Raji (cell line): ENCODE measurements around the gene PCDH12.

Experiments used
- POLR2A ChIP-seq: IDR thresholded peaks from 2 replicates; pipeline ENCODE4 v1.6.1; 2011; ENCODE audit warnings: low read depth, low read length, control low read depth; ENCODE audit not compliant: insufficient read depth

PCDH12 gene

DNA sequence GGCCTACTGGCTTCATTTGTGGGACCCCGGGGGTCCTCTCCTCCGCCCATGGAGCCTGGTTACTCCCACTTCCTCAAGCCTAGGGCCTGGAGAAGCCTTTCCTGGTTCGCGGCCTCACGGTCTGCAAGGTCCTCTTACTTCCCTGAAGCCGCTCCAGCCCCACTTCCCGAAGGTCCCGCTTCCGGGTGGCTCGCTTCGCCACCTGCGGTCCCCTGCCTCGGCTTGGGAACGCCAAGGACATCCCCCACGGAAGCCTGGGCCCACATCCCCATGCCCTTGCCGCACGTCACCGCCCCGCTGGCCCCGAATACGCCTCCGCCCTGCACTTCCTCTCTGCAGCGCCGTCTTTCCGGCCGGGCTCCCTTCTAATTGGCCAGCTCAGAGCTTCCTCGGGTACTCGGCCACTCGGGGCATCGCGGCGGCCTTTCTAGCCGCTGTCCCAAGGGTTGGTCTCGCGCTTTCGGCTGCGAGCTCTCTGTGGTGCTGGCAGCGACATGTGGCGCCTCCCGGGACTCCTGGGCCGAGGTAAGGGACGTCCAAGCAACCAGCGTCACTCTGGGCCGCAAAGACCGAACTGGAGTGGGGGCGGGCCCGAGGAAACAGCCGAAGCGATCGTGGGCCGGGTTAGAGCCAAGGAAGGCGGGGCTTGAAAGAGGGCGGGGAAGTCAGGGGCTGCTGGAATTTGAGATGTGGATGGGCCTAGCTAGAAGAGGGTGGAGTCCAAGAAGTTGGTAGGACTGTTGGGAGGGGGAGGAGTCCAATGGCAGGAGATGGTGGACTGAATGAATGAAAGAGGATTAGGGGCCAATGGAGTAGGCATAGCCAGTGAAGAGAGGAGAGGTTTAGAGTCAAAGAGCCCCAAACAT lies 34.3 kb downstream of the PCDH12 start, which contains the start of gene DELE1:
TSS of gene DELE1 (plus strand) at position 424 of the 866 bp plus-strand sequence. CDS start at position 495, 71 bp downstream.
- TF ChIP-seq POLR2A, result peak; percentile 79

- no peak for TF ChIP-seq POLR2A
Measured at GRCh38 chr5:141920771-141921170, 37.2 kb downstream of the PCDH12 start.

DNA sequence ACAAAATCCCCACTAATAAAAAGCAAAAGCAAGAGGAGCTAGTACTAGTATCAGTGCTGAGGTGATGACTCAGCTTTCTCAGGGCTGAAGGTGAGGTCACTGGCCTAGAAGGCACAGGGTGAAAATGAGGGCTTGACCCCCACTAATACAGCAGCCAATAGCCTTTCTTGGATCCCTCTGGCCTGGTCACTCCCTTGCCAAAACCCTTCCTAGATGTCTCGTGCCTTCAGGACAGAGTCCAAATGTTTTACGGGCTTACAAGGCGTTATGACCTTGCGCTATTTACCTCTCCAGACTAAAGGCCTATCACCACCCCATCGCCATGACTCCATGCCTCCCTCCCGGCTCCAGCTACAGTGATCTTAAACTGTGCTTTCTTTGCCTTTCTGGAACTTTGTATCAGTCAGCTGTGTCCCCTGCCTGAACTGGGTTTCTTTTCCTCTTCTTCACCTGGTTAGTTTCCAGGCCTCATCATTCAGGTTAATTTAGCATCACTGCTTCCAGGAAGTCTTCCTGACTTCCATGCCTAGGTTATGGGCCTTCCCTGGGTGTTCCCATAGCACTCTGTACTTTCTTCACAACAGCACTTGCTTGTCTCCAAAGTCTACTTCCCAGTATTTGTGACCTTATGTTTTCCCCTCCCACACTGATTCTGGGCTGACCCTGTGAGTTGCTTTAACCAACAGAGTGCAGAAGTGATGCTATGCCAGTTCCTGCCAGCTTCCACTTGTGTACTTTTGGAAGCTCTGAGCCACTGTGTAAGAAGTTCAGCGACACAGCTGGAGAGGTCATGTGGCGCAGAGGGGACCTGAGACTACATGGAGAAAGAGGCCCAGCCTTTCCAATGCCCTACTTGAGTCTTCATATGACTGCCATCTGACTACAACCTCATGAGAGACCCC lies 38.5 kb downstream of the PCDH12 start:
- TF ChIP-seq POLR2A, result no peak

GRCh38 chr5:141917760-141918159 lies 40.2 kb downstream of the PCDH12 start:
- TF ChIP-seq POLR2A, result no peak

- TF ChIP-seq POLR2A, result no peak
Measured at GRCh38 chr5:141916522-141916921, 41.5 kb downstream of the PCDH12 start.

DNA sequence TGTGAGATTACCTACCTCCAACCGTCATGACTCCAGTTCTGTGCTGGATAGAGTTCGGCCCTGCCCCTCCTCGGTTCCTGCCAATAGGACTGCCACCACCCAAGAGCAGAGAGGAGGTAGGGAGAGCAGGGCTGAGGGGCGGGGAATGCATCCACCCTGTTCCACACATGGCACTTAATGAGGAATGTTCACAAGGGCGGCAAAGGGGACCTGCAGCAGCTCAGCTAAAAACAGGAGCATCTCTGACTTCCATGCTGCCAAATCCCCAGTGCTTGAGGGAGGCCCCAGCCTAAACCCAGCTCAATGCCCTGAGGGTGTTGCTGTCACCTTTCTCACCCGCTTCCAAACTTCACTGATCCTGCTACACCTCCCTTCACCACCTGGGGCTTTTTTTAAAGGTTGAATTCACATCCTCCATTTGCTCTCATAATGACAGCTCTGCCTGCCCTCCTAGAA lies 42.1 kb downstream of the PCDH12 start:
- no peak for TF ChIP-seq POLR2A

DNA sequence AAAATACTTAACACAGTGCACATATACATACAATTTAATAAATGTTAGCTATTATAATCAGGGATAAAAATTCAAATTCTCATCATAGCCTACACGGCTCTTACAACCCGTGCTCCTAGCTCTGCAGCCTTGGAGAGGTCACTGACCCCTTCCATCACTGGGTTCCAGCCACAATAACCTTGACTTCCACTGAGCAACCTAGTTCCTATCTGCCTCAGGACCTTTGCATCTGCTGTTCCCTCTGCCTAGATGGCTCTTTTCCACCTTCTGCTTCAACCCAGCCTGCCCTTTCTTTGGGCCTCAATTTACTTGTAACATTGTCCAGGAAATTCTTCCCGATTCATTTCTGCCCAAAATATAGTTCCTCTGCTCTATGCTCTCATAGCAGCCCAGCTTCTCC lies 43.2 kb downstream of the PCDH12 start:
- no peak for TF ChIP-seq POLR2A

- no peak for TF ChIP-seq POLR2A
Measured at GRCh38 chr5:141914199-141914743, 43.7 kb downstream of the PCDH12 start.

- TF ChIP-seq POLR2A, result no peak
Measured at GRCh38 chr5:141913560-141914198, 44.3 kb downstream of the PCDH12 start.

GRCh38 chr5:141910271-141910673 lies 47.7 kb downstream of the PCDH12 start:
- no peak for TF ChIP-seq POLR2A

- TF ChIP-seq POLR2A, result no peak
Measured at GRCh38 chr5:141909212-141909611, 48.8 kb downstream of the PCDH12 start.

GRCh38 chr5:141908796-141909195 lies 49.2 kb downstream of the PCDH12 start:
- TF ChIP-seq POLR2A, result no peak

- no peak for TF ChIP-seq POLR2A
Measured at GRCh38 chr5:141906972-141907371, 51.0 kb downstream of the PCDH12 start.

DNA sequence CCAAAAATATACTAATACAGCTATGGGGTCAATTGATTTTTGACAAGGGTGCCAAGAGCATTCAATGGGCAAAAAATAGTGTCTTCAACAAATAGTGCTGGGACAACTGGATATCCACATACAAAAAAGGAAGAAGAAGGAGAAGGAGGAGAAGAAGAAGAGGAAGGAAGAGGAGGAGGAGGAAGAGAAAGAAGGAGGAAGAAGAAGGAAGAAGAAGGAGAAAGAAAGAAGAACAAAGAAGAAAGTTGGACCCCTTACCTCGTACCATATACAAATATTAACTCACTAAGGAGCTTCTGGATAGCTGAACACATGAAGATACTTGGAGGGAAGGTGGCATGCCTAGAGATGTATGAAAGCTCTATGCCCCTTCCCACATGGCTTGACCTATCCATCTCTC lies 51.5 kb downstream of the PCDH12 start:
- no peak for TF ChIP-seq POLR2A

- no peak for TF ChIP-seq POLR2A
Measured at GRCh38 chr5:141904551-141904950, 53.5 kb downstream of the PCDH12 start.

DNA sequence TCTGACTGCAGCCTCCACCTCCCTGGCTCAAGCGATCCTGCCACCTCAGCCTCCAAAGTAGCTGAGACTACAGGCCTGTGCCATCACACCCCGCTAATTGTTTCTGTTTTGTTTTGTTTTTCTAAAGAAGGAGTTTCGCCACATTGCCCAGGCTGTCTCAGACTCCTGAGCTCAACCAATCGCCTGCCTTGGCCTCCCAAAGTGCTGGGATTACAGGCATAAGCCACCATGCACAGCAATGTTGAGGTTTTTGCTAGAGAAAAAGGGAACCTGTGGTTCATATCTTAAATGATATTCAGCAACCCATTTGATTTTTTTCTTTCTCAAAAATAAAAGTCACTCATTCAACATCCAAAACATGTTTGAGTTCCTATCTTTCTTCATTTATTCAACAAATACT lies 54.7 kb downstream of the PCDH12 start:
- TF ChIP-seq POLR2A, result no peak
